Esophagus muscularis mucosa (tissue), 4 donors: ENCODE results near the gene AKAP8. TPM values are rescaled to one million over a fixed set of nuclear protein-coding genes. Genes with fewer than 3 reads are reported as not detected.

ENCODE experiments used
- DNase-seq: peaks from one replicate; pipeline ENCODE4 v3.0.0-alpha.2; 2017; ENCODE audit errors: extremely low spot score
- H3K27ac ChIP-seq, 4 donors: fragments of 200-600 bp; sonication (generic); replicated peaks in 1 of 4; 1 replicate in 3 of 4; 2 replicates in 1 of 4; pipeline ENCODE4 v1.5.1; 2016 to 2019; ENCODE audit warnings: mild to moderate bottlenecking in 1 of 4
- H3K27me3 ChIP-seq, 4 donors: fragments of 200-600 bp; sonication (generic); one replicate each; pipeline versions ENCODE4 v1.5.1 to v1.6.0; 2016 to 2019
- H3K36me3 ChIP-seq, 4 donors: fragments of 200-600 bp; sonication (generic); one replicate each; pipeline ENCODE4 v1.5.1; 2016 to 2019
- H3K4me1 ChIP-seq, 4 donors: fragments of 200-600 bp; sonication (generic); one replicate each; pipeline ENCODE4 v1.5.1; 2016 to 2019
- H3K4me3 ChIP-seq, 4 donors: fragments of 200-600 bp; sonication (generic); 1 replicate in 2 of 4; 2 replicates in 2 of 4; pipeline ENCODE4 v1.5.1; 2016 to 2019; ENCODE audit warnings: mild to moderate bottlenecking in 4 of 4, moderate library complexity in 1 of 4
- H3K9me3 ChIP-seq, 4 donors: fragments of 200-600 bp; sonication (generic); 1 replicate in 3 of 4; 2 replicates in 1 of 4; pipeline ENCODE4 v1.5.1; 2016 to 2019
- EP300 ChIP-seq: sonication (generic); formaldehyde crosslinking; IDR thresholded peaks from one replicate; pipeline ENCODE4 v1.6.1; 2017; ENCODE audit warnings: antibody characterized with exemption
- POLR2A ChIP-seq: fragments of 450-650 bp; IDR thresholded peaks from one replicate; pipeline ENCODE4 v1.6.1; 2017; ENCODE audit warnings: antibody characterized with exemption, moderate library complexity, mild to moderate bottlenecking, low read depth
- POLR2AphosphoS5 ChIP-seq, 2 donors: sonication (generic); formaldehyde crosslinking; IDR thresholded peaks; one replicate each; pipeline ENCODE4 v1.6.1; 2017; ENCODE audit warnings: antibody characterized with exemption in 2 of 2
- WGBS: methylation state at CpG from one replicate; pipeline ENCODE4 v1.1.5; 2018; 5-methylcytosine and 5-hydroxymethylcytosine counted together
- intact Hi-C: fragments of 100-400 bp; cut with DNase I; formaldehyde crosslinking; loops from one replicate; pipeline ENCODE4 v1.15.1; 2023
- total RNA-seq, 4 donors: library from RNA; depleted of rRNA; stranded (reverse); fragments of >200 nt; gene quantifications; one replicate each; pipeline versions ENCODE4 v1.1.0 to v1.2.1, GENCODE V29; 2016
- TF ChIP-seq, protein P1 (sequence below), 3 experiments: fragments of 200-600 bp in 2 of 3; fragments of 450-650 bp in 1 of 3; sonication (generic) in 2 of 3; IDR thresholded peaks; one replicate each; pipeline ENCODE4 v1.5.1; 2017 to 2019; ENCODE audit warnings: antibody characterized with exemption in 3 of 3, mild to moderate bottlenecking in 2 of 3, moderate library complexity in 1 of 3

AKAP8 gene
- total RNA-seq, 4 donors from 2014 or later = 25.2 to 34.3 (median 29.6) TPM

DNA sequence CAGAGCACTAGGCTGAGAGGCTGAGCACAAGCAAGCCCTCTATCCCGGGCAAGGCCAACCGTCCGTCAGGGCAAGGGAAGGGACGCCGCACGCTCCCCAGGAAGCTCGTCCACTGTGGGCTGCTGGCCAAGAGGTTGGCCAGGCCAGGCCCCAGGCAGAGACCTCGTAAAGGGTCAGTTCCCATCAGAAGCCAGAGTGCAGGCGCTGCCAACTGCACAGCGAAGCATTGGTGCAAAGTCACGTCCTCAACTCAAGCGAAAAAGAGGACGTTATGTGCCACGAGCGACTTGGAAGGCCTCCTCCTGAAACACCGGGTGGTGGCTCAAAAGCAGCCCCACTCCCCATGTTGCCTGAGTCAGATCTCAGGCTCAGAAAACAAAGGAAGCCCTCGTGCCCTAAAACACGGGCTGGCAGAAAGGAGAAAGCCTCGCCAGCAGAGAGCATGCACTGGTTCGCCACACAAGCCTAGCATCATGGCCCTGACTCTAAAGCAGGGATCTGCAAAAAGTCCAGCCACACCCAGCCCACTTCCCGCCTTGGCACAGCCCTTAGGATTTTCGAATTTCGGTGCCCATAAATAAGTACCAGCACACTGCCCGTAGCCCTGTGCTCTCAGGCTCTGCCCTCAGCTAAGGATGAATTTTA is 4.7 kb downstream of the AKAP8 start:
- intact Hi-C loops = no loop called here
- Histone ChIP-seq H3K27me3 (no peaks in the 10 kb centered on the region), H3K36me3 (peaks cover 33 to 47% (median 42%) of the 10 kb centered on the region in 4 donors), H3K9me3 (no peaks in the 10 kb centered on the region), H3K4me1 (peaks cover 52 to 58% (median 55%) of the 10 kb centered on the region in 4 donors), H3K4me3 (peak overlapping the region in 3 of 4 donors; percentile 7 to 18 (median 15)), H3K27ac (peak overlapping the region; percentile 22 to 74 (median 52))
- TF ChIP-seq POLR2A (no peak), EP300 (no peak), POLR2AphosphoS5 (IDR thresholded peaks at IDR 0.05) (peak; percentile 49 to 61)
- TF ChIP-seq, protein P1, sequence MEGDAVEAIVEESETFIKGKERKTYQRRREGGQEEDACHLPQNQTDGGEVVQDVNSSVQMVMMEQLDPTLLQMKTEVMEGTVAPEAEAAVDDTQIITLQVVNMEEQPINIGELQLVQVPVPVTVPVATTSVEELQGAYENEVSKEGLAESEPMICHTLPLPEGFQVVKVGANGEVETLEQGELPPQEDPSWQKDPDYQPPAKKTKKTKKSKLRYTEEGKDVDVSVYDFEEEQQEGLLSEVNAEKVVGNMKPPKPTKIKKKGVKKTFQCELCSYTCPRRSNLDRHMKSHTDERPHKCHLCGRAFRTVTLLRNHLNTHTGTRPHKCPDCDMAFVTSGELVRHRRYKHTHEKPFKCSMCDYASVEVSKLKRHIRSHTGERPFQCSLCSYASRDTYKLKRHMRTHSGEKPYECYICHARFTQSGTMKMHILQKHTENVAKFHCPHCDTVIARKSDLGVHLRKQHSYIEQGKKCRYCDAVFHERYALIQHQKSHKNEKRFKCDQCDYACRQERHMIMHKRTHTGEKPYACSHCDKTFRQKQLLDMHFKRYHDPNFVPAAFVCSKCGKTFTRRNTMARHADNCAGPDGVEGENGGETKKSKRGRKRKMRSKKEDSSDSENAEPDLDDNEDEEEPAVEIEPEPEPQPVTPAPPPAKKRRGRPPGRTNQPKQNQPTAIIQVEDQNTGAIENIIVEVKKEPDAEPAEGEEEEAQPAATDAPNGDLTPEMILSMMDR (IDR thresholded peaks at IDR 0.05) = no peak
- 61% methylated on average over 22 of the region's 24 CpGs for WGBS
- no peak for DNase-seq

- Histone ChIP-seq H3K27me3 (no peaks in the 10 kb centered on the region), H3K4me1 (peaks cover 52 to 58% (median 55%) of the 10 kb centered on the region in 4 donors), H3K4me3 (peak overlapping the region in 1 of 4 donors; percentile 15)
Observed at GRCh38 chr19:15374105-15374651, 5.4 kb downstream of the AKAP8 start.

DNA sequence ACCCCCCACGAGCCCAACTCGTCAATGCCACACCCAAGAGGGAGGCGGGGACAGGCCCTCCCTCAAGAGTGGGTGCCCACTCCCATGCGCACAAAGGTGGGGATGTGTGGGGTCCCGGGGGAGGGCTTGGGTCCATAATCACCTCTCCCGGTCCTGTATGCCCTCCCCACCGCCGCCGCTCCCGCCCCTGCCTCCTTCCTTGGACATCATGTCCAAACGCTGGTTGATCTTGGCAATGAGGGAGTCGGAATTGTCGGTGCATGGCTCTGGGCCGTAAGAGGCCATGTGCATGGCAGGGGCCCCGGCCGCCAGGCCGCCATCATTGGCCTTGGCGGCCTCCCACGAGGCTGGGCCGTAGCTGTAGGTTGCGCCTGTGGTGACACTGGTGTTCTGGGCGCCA is 5.9 kb downstream of the AKAP8 start:
- DNase-seq = no peak
- no peak for TF ChIP-seq POLR2A
- TF ChIP-seq POLR2AphosphoS5 (IDR thresholded peaks at IDR 0.05) = no peak
- TF ChIP-seq EP300 = no peak
- TF ChIP-seq, protein P1 (IDR thresholded peaks at IDR 0.05) = no peak
- 88% methylated on average over 21 of the region's 22 CpGs for WGBS
- Histone ChIP-seq H3K4me1 (peaks cover 52 to 58% (median 55%) of the 10 kb centered on the region in 4 donors), H3K27me3 (no peaks in the 10 kb centered on the region), H3K27ac (peak overlapping the region in 2 of 4 donors; percentile 58 to 74), H3K4me3 (no peak overlapping the region), H3K36me3 (peaks cover 45 to 60% (median 54%) of the 10 kb centered on the region in 4 donors), H3K9me3 (no peaks in the 10 kb centered on the region)
- intact Hi-C loops = no loop called here

More at GRCh38 chr19:15374105-15374651, 5.4 kb downstream of the AKAP8 start:
- intact Hi-C loops = no loop called here
- no peak for DNase-seq
- TF ChIP-seq EP300 (no peak), POLR2A (no peak), POLR2AphosphoS5 (IDR thresholded peaks at IDR 0.05) (no peak)
- TF ChIP-seq, protein P1 (IDR thresholded peaks at IDR 0.05) = no peak
- H3K9me3 ChIP-seq = no peaks in the 10 kb centered on the region
- H3K27ac ChIP-seq = peak overlapping the region in 3 of 4 donors; percentile 47 to 74 (median 58)
- peaks cover 40 to 54% (median 49%) of the 10 kb centered on the region in 4 donors for H3K36me3 ChIP-seq
- WGBS = 69% methylated on average over 13 of the region's 21 CpGs

- H3K27me3 ChIP-seq = no peaks in the 10 kb centered on the region
- H3K36me3 ChIP-seq = peaks cover 53 to 67% (median 62%) of the 10 kb centered on the region in 4 donors
- no peak overlapping the region for H3K27ac ChIP-seq
- intact Hi-C loops = no loop called here
- DNase-seq = no peak
- H3K4me1 ChIP-seq = peaks cover 47 to 60% (median 52%) of the 10 kb centered on the region in 4 donors
- TF ChIP-seq POLR2A (no peak), EP300 (no peak), POLR2AphosphoS5 (IDR thresholded peaks at IDR 0.05) (no peak)
- TF ChIP-seq, protein P1 (IDR thresholded peaks at IDR 0.05) = no peak
- no peak overlapping the region for H3K4me3 ChIP-seq
- whole genome bisulfite sequencing = 94% methylated on average over 21 of the region's 30 CpGs
- no peaks in the 10 kb centered on the region for H3K9me3 ChIP-seq
Observed at GRCh38 chr19:15372891-15373301, 6.7 kb downstream of the AKAP8 start.
